Esophagus muscularis mucosa (tissue), 4 donors: ENCODE data around the gene SPARCL1.

ENCODE experiments used
- EP300 ChIP-seq: sonication (generic); formaldehyde crosslinking; IDR thresholded peaks from one replicate; pipeline ENCODE4 v1.6.1; 2017; ENCODE audit warnings: antibody characterized with exemption
- POLR2AphosphoS5 ChIP-seq, 2 donors: sonication (generic); formaldehyde crosslinking; IDR thresholded peaks; one replicate each; pipeline ENCODE4 v1.6.1; 2017; ENCODE audit warnings: antibody characterized with exemption in 2 of 2
- TF ChIP-seq, protein P1 (sequence below), 3 experiments: fragments of 200-600 bp in 2 of 3; fragments of 450-650 bp in 1 of 3; sonication (generic) in 2 of 3; IDR thresholded peaks; one replicate each; pipeline ENCODE4 v1.5.1; 2017 to 2019; ENCODE audit warnings: antibody characterized with exemption in 3 of 3, mild to moderate bottlenecking in 2 of 3, moderate library complexity in 1 of 3

- TF ChIP-seq, protein P1, sequence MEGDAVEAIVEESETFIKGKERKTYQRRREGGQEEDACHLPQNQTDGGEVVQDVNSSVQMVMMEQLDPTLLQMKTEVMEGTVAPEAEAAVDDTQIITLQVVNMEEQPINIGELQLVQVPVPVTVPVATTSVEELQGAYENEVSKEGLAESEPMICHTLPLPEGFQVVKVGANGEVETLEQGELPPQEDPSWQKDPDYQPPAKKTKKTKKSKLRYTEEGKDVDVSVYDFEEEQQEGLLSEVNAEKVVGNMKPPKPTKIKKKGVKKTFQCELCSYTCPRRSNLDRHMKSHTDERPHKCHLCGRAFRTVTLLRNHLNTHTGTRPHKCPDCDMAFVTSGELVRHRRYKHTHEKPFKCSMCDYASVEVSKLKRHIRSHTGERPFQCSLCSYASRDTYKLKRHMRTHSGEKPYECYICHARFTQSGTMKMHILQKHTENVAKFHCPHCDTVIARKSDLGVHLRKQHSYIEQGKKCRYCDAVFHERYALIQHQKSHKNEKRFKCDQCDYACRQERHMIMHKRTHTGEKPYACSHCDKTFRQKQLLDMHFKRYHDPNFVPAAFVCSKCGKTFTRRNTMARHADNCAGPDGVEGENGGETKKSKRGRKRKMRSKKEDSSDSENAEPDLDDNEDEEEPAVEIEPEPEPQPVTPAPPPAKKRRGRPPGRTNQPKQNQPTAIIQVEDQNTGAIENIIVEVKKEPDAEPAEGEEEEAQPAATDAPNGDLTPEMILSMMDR (IDR thresholded peaks at IDR 0.05): no peak
- TF ChIP-seq EP300 (no peak), POLR2AphosphoS5 (IDR thresholded peaks at IDR 0.05) (no peak)
These were observed 102.2 kb downstream of the SPARCL1 start for GRCh38 chr4:87426865-87427517.
